Measurements from ENCODE around the gene MICA.
"Not testable (repeated sequence)": the region's sequence is repeated elsewhere in the genome, so short reads cannot be mapped to it uniquely, and the experiment has no call there.

MICA gene

GRCh38 chr6:31426395-31427354, 23.3 kb downstream of the MICA start:
- DNase-seq (ENCODE audit: insufficient read length, low spot score) (no peak), FAIRE-seq (no peak)
- no peak for TF ChIP-seq CTCF (IDR thresholded peaks at IDR 0.05; ENCODE audit: insufficient read depth, missing control alignments)

GRCh38 chr6:31430449-31430848, 27.1 kb downstream of the MICA start:
- no peak for TF ChIP-seq CTCF (IDR thresholded peaks at IDR 0.05; ENCODE audit: insufficient read depth, missing control alignments)
- no peak for DNase-seq (ENCODE audit: insufficient read length, low spot score)
- no peak for FAIRE-seq

- not testable (repeated sequence) for FAIRE-seq; DNase-seq (ENCODE audit: insufficient read length, low spot score)
These were observed 31.7 kb downstream of the MICA start for GRCh38 chr6:31435051-31435450.

- FAIRE-seq: no peak
- no peak for DNase-seq (ENCODE audit: insufficient read length, low spot score)
- no peak for TF ChIP-seq CTCF (IDR thresholded peaks at IDR 0.05; ENCODE audit: insufficient read depth, missing control alignments)
These were observed 34.8 kb downstream of the MICA start for GRCh38 chr6:31438222-31438621.

- FAIRE-seq (no peak), DNase-seq (ENCODE audit: insufficient read length, low spot score) (no peak)
- no peak for TF ChIP-seq CTCF (IDR thresholded peaks at IDR 0.05; ENCODE audit: insufficient read depth, missing control alignments)
These were observed 35.3 kb downstream of the MICA start for GRCh38 chr6:31438677-31439076.

- TF ChIP-seq CTCF (IDR thresholded peaks at IDR 0.05; ENCODE audit: insufficient read depth, missing control alignments): peak; percentile 68
- no peak for FAIRE-seq
- peak; percentile 23 for DNase-seq (ENCODE audit: insufficient read length, low spot score)
These were observed 38.2 kb downstream of the MICA start for GRCh38 chr6:31441365-31442267.

GRCh38 chr6:31446481-31446880, 43.1 kb downstream of the MICA start:
- no peak for DNase-seq (ENCODE audit: insufficient read length, low spot score)
- no peak for TF ChIP-seq CTCF (IDR thresholded peaks at IDR 0.05; ENCODE audit: insufficient read depth, missing control alignments)
- FAIRE-seq: no peak

- DNase-seq (ENCODE audit: insufficient read length, low spot score); FAIRE-seq: not testable (repeated sequence)
These were observed 43.8 kb downstream of the MICA start for GRCh38 chr6:31446999-31447789.

Data from D721Med (cell line).